T47D (cell line): Measurements from ENCODE around the gene GPNMB.
"Not testable (repeated sequence)": the region's sequence is repeated elsewhere in the genome, so short reads cannot be mapped to it uniquely, and the experiment has no call there.

Experiments used
- DNase-seq, 2 experiments: peaks; one replicate each; pipeline versions ENCODE4 v3.0.0 to v3.0.0-alpha.2; 2011 to 2012; ENCODE audit warnings: low read depth in 1 of 2, low spot score in 1 of 2
- JUND ChIP-seq: IDR thresholded peaks from 2 replicates; pipeline ENCODE4 v1.6.1; 2012; ENCODE audit warnings: low read depth
- in situ Hi-C: cut with HindIII; loops from 2 replicates; pipeline ENCODE4 v1.10.0; 2016; ENCODE audit warnings: low sequenced_read_pairs, low pct_unique_long_range_greater_than_20kb

The GPNMB gene

GRCh38 chr7:23299770-23300300 is 53.3 kb downstream of the GPNMB start:
- in situ Hi-C loops = no loop called here
- DNase-seq = no peak
- TF ChIP-seq JUND = no peak

DNA sequence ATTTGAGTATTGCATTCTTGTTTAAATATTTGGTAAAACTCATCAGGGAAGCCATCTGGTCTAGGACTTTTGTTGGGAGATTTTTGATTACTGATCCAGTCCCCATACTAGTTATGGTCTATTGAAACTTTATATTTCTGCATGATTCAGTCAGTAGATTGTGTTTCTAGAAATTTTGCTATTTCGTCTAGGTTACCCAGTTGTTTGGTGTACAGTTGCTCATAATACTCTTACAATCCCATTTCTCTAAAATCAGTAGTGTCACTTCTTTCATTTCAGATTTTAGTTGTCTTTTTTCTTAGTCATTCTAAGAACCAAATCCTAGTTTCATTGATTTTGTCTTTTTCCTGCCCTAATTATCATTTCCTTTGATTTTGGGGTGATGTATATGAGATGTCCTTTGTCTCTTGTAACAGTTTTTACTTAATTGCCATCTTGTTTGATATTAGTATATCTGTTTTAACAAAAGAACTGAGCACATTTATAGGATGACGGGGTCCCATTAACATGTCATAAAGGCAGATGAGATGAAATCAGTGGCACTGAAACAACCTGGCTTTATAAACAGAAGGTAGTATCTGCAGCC is 60.5 kb downstream of the GPNMB start:
- in situ Hi-C loops = no loop called here
- no peak for DNase-seq
- no peak for TF ChIP-seq JUND

DNA sequence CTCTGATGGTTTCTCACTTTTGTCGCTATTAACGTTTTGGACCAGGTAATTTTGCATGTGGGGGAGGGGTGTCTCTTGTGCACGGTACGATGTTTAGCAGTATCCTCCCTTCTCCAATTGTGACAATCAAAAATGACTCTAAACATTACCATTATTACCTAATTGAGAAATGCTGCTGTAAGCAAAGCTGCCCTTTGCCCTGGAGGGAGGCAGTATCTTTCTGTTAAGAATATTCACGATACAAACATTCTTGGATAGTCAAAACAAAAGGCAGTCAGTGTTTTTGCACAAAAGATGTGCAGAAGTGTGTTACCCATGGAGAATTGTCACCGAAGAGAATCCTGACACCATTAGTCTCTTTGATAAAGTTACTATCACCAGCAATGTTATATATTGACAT is 62.2 kb downstream of the GPNMB start:
- no peak for TF ChIP-seq JUND
- DNase-seq = no peak
- in situ Hi-C loops = no loop called here

DNA sequence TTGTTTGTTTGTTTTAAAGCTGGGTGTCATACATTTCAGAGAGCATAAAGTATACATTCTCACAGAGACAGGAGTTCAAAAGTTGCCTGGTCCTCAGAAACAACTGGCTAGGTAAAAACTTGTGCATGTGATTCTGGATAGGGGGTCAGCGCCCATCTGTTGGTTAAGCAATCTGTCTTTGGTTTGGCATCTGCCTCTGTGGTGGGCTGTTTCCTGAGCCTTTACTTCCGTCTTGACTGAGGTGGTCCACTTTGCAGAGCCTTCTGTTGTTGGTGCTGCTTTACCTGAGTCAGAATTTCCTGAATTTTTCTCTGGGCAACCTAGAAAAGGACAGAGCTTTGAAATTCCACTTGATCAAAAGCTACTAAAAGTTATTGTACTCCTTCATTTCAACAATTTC is 65.6 kb downstream of the GPNMB start:
- DNase-seq, in situ Hi-C loops: not testable (repeated sequence)

DNA sequence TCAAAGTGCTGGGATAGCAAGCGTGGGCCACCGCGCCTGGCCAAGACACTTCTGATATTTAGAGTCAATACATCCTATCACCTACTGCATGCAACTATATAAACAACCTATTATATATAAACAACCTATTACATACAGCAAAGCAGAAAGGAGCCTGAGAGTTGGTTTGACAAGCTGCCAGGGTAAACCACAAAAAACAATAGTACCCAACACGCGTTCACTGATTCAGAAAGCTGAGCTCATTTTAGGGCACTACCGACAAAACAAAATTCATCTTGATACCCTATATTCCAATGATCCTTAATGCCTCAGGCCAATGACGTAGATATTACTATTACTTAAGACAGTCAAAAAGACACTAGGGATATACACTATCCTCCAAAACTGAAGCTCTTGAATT is 68.8 kb downstream of the GPNMB start:
- no peak for TF ChIP-seq JUND
- in situ Hi-C loops = no loop called here
- DNase-seq = no peak
